HEK293T (cell line): ENCODE measurements around the gene PTPRG.

Experiments used
- BHLHE40 ChIP-seq: fragments of 450-650 bp; IDR thresholded peaks from 2 replicates; pipeline ENCODE4 v1.6.1; 2016; ENCODE audit warnings: mild to moderate bottlenecking, moderate library complexity, borderline replicate concordance
- ELF4 ChIP-seq: fragments of 450-650 bp; IDR thresholded peaks from 2 replicates; pipeline ENCODE4 v1.6.1; 2017; ENCODE audit warnings: antibody characterized with exemption
- FOXA1 ChIP-seq: fragments of 450-650 bp; IDR thresholded peaks from 2 replicates; pipeline ENCODE4 v1.6.1; 2016; ENCODE audit warnings: mild to moderate bottlenecking
- FOXK2 ChIP-seq: fragments of 450-650 bp; IDR thresholded peaks from 2 replicates; pipeline ENCODE4 v1.6.1; 2016; ENCODE audit warnings: mild to moderate bottlenecking
- FOXM1 ChIP-seq: fragments of 450-650 bp; IDR thresholded peaks from 2 replicates; pipeline ENCODE4 v1.6.1; 2017; ENCODE audit warnings: mild to moderate bottlenecking, borderline replicate concordance
- HDGF ChIP-seq: fragments of 450-650 bp; IDR thresholded peaks from 2 replicates; pipeline ENCODE4 v1.6.1; 2017; ENCODE audit warnings: antibody characterized with exemption, borderline replicate concordance
- L3MBTL2 ChIP-seq: fragments of 450-650 bp; conservative IDR thresholded peaks from 2 replicates; pipeline ENCODE4 v1.6.1; 2016; ENCODE audit warnings: mild to moderate bottlenecking
- NFRKB ChIP-seq: fragments of 450-650 bp; IDR thresholded peaks from 2 replicates; pipeline ENCODE4 v1.6.1; 2016; ENCODE audit warnings: mild to moderate bottlenecking, moderate library complexity
- SP1 ChIP-seq: fragments of 450-650 bp; IDR thresholded peaks from 2 replicates; pipeline ENCODE4 v1.6.1; 2017
- SUZ12 ChIP-seq: fragments of 450-650 bp; IDR thresholded peaks from 2 replicates; pipeline ENCODE4 v1.6.1; 2016; ENCODE audit warnings: mild to moderate bottlenecking
- TARDBP ChIP-seq: fragments of 450-650 bp; IDR thresholded peaks from 2 replicates; pipeline ENCODE4 v1.6.1; 2016
- ZNF384 ChIP-seq: fragments of 450-650 bp; IDR thresholded peaks from 2 replicates; pipeline ENCODE4 v1.6.1; 2016
- TF ChIP-seq, protein P1 (sequence below): fragments of 450-650 bp; IDR thresholded peaks from 2 replicates; pipeline ENCODE4 v1.6.1; 2016

DNA sequence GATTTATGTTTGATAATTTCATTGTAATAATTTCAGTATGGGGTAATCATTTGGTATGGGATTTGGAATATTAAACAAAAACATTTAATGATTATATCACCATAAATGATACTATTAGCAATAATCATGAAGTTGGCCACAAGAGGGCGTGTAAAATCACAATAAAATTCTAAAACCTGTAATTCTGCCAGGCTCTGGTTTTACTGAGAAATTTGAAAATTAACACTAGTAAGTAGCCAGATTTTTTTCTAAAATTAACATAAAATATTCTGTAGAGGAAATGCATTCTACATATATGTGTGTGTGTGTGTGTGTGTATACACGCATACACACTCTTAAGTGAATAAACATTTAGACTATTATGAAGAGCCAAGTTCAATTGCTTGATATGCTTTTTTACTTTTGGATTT is 771.5 kb downstream of the PTPRG start:
- TF ChIP-seq TARDBP (no peak), ZNF384 (no peak), L3MBTL2 (no peak), ELF4 (no peak), SP1 (no peak), FOXK2 (no peak), SUZ12 (no peak), HDGF (no peak), FOXA1 (no peak), NFRKB (no peak), FOXM1 (no peak), BHLHE40 (no peak)
- TF ChIP-seq, protein P1, sequence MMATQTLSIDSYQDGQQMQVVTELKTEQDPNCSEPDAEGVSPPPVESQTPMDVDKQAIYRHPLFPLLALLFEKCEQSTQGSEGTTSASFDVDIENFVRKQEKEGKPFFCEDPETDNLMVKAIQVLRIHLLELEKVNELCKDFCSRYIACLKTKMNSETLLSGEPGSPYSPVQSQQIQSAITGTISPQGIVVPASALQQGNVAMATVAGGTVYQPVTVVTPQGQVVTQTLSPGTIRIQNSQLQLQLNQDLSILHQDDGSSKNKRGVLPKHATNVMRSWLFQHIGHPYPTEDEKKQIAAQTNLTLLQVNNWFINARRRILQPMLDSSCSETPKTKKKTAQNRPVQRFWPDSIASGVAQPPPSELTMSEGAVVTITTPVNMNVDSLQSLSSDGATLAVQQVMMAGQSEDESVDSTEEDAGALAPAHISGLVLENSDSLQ: no peak
